ENCODE results near the gene LRIT1.

The LRIT1 gene

GRCh38 chr10:84191106-84191505 is 50.2 kb downstream of the LRIT1 start:
- no peak for DNase-seq

GRCh38 chr10:84190621-84191020 is 50.7 kb downstream of the LRIT1 start:
- no peak for DNase-seq

- DNase-seq, result no peak
Observed at GRCh38 chr10:84188815-84189214, 52.5 kb downstream of the LRIT1 start.

GRCh38 chr10:84185526-84186175 is 55.7 kb downstream of the LRIT1 start:
- DNase-seq, result no peak

- DNase-seq, result no peak
Observed at GRCh38 chr10:84184517-84184916, 56.8 kb downstream of the LRIT1 start.

GRCh38 chr10:84181631-84182030 is 59.7 kb downstream of the LRIT1 start:
- DNase-seq, result no peak
